Brain microvascular endothelial cell (primary cell): ENCODE results near the gene PRKCQ.

Experiments used
- DNase-seq: peaks from one replicate; pipeline ENCODE4 v3.0.0-alpha.2; 2020
- H3K27ac ChIP-seq: fragments of 250-450 bp; sonication (Bioruptor Pico); 2 replicates; pipeline ENCODE4 v1.5.1; 2020; ENCODE audit warnings: mild to moderate bottlenecking, moderate library complexity
- H3K27me3 ChIP-seq: fragments of 250-450 bp; sonication (Bioruptor Pico); replicated peaks from 2 replicates; pipeline ENCODE4 v1.5.1; 2020; ENCODE audit warnings: mild to moderate bottlenecking
- H3K36me3 ChIP-seq: fragments of 250-450 bp; sonication (Bioruptor Pico); replicated peaks from 2 replicates; pipeline ENCODE4 v1.5.1; 2020; ENCODE audit warnings: mild to moderate bottlenecking
- H3K4me3 ChIP-seq: 2 replicates; pipeline ENCODE4 v1.5.1; 2011; ENCODE audit warnings: low read depth, mild to moderate bottlenecking, control low read depth, low read length, moderate library complexity
- CTCF ChIP-seq: IDR thresholded peaks from 2 replicates; pipeline ENCODE4 v1.5.1; 2011; ENCODE audit warnings: low read depth, mild to moderate bottlenecking, moderate library complexity, low read length, control low read depth, inconsistent platforms; ENCODE audit errors: missing control alignments
- in situ Hi-C: cut with HindIII; loops from 2 replicates; pipeline ENCODE4 v1.10.0; 2017; ENCODE audit warnings: low sequenced_read_pairs, low pct_ligation_motif_present

The PRKCQ gene

GRCh38 chr10:6564367-6564766 lies 15.7 kb downstream of the PRKCQ start:
- DNase-seq: no peak
- no peaks in the 10 kb centered on the region for H3K36me3 ChIP-seq
- in situ Hi-C loops: no loop called here
- no peak overlapping the region for H3K27ac ChIP-seq
- no peak overlapping the region for H3K4me3 ChIP-seq
- no peak for TF ChIP-seq CTCF
- H3K27me3 ChIP-seq: no peaks in the 10 kb centered on the region

GRCh38 chr10:6563731-6564130 lies 16.3 kb downstream of the PRKCQ start:
- in situ Hi-C loops: no loop called here
- no peak overlapping the region for H3K27ac ChIP-seq

GRCh38 chr10:6563075-6563474 lies 17.0 kb downstream of the PRKCQ start:
- in situ Hi-C loops: no loop called here
- no peak for TF ChIP-seq CTCF
- DNase-seq: no peak
- H3K27ac ChIP-seq: no peak overlapping the region
- H3K27me3 ChIP-seq: no peaks in the 10 kb centered on the region
- H3K4me3 ChIP-seq: no peak overlapping the region
- no peaks in the 10 kb centered on the region for H3K36me3 ChIP-seq

More at GRCh38 chr10:6563731-6564130, 16.3 kb downstream of the PRKCQ start:
- H3K4me3 ChIP-seq: no peak overlapping the region
- DNase-seq: no peak
- no peaks in the 10 kb centered on the region for H3K27me3 ChIP-seq
- no peaks in the 10 kb centered on the region for H3K36me3 ChIP-seq
- TF ChIP-seq CTCF: no peak

- no peak for DNase-seq
- Histone ChIP-seq H3K27me3 (no peaks in the 10 kb centered on the region), H3K4me3 (no peak overlapping the region), H3K27ac (no peak overlapping the region), H3K36me3 (no peaks in the 10 kb centered on the region)
- no peak for TF ChIP-seq CTCF
- in situ Hi-C loops: no loop called here
Measured at GRCh38 chr10:6562221-6562620, 17.9 kb downstream of the PRKCQ start.

- in situ Hi-C loops: no loop called here
- DNase-seq: no peak
- no peak overlapping the region for H3K4me3 ChIP-seq
- no peaks in the 10 kb centered on the region for H3K36me3 ChIP-seq
- TF ChIP-seq CTCF: no peak
- no peaks in the 10 kb centered on the region for H3K27me3 ChIP-seq
- no peak overlapping the region for H3K27ac ChIP-seq
Measured at GRCh38 chr10:6561552-6561951, 18.5 kb downstream of the PRKCQ start.

GRCh38 chr10:6558759-6559461 lies 21.2 kb downstream of the PRKCQ start:
- TF ChIP-seq CTCF: no peak
- Histone ChIP-seq H3K36me3 (no peaks in the 10 kb centered on the region), H3K27me3 (no peaks in the 10 kb centered on the region), H3K27ac (no peak overlapping the region), H3K4me3 (no peak overlapping the region)
- DNase-seq: no peak
- in situ Hi-C loops: no loop called here
